ENCODE results near the gene SENP2. TPM values are rescaled to one million over a fixed set of nuclear protein-coding genes. Genes with fewer than 3 reads are reported as not detected.

The SENP2 gene
- total and polyA plus RNA-seq, 9 of the 15 experiments (the other 6 are each of a cell fraction or from before 2014, with no cell fraction given) = 11.8 to 67.1 (median 41.1) TPM

- no peak for TF ChIP-seq ZBTB49 (CRISPR knock-in tag; IDR thresholded peaks at IDR 0.05; ENCODE audit: borderline replicate concordance)
- TF ChIP-seq ZNF140 (CRISPR knock-in tag; IDR thresholded peaks at IDR 0.05) = no peak
- no peak for TF ChIP-seq ILF3 (IDR thresholded peaks at IDR 0.05; ENCODE audit: borderline replicate concordance)
- no peak for TF ChIP-seq DIDO1 (tag; IDR thresholded peaks at IDR 0.05; ENCODE audit: low read depth)
- TF ChIP-seq NUFIP1 (IDR thresholded peaks at IDR 0.05; ENCODE audit: partially characterized antibody) = no peak
- no peak for TF ChIP-seq ZKSCAN1 (IDR thresholded peaks at IDR 0.05; ENCODE audit: low read depth, low read length)
- no peak for TF ChIP-seq PATZ1 (CRISPR knock-in tag; IDR thresholded peaks at IDR 0.05; ENCODE audit: borderline replicate concordance)
- no peak for TF ChIP-seq ADNP (tag; IDR thresholded peaks at IDR 0.05)
- TF ChIP-seq NBN (IDR thresholded peaks at IDR 0.05; ENCODE audit: low read depth) = no peak
- TF ChIP-seq L3MBTL2 (IDR thresholded peaks at IDR 0.05) = peak; percentile 70
- TF ChIP-seq TEAD4 (IDR thresholded peaks at IDR 0.05; ENCODE audit: low read length) = peak; percentile 47; the same call in 1 of the 2 replicates
- TF ChIP-seq TEAD4 (CRISPR knock-in tag; IDR thresholded peaks at IDR 0.05; ENCODE audit: borderline replicate concordance) = no peak
- TF ChIP-seq POLR2B (IDR thresholded peaks at IDR 0.05; ENCODE audit: low read depth, partially characterized antibody) = no peak
- TF ChIP-seq MBD1 (CRISPR knock-in tag; IDR thresholded peaks at IDR 0.05) = no peak
- TF ChIP-seq CREB1 (IDR thresholded peaks at IDR 0.05) = no peak
- TF ChIP-seq CREB1 (CRISPR knock-in tag; IDR thresholded peaks at IDR 0.05) = no peak
- TF ChIP-seq ZNF77 (CRISPR knock-in tag; IDR thresholded peaks at IDR 0.05) = no peak
- TF ChIP-seq ZNF23 (CRISPR knock-in tag; IDR thresholded peaks at IDR 0.05) = no peak
- TF ChIP-seq ZC3H4 (CRISPR knock-in tag; IDR thresholded peaks at IDR 0.05; ENCODE audit: borderline replicate concordance) = no peak
- no peak for TF ChIP-seq COPS2 (conservative IDR thresholded peaks at IDR 0.05)
- no peak for TF ChIP-seq ZNF121 (CRISPR knock-in tag; conservative IDR thresholded peaks at IDR 0.05)
- no peak for TF ChIP-seq ZNF584 (CRISPR knock-in tag; IDR thresholded peaks at IDR 0.05; ENCODE audit: low read depth)
Observed at GRCh38 chr3:185537369-185537970, 48.6 kb upstream of the SENP2 start (continued).
